NT2/D1 (cell line): Measurements from ENCODE around the gene CDH12.

Source experiments
- SUZ12 ChIP-seq: IDR thresholded peaks from 2 replicates; pipeline ENCODE4 v1.6.1; 2011; ENCODE audit not compliant: insufficient read length, insufficient read depth; ENCODE audit errors: extremely low read depth
- YY1 ChIP-seq: IDR thresholded peaks from 2 replicates; pipeline ENCODE4 v1.6.1; 2011; ENCODE audit not compliant: insufficient read length, insufficient read depth
- ZNF274 ChIP-seq: IDR thresholded peaks from 2 replicates; pipeline ENCODE4 v1.6.1; 2011; ENCODE audit warnings: mild to moderate bottlenecking, low read depth, low read length

DNA sequence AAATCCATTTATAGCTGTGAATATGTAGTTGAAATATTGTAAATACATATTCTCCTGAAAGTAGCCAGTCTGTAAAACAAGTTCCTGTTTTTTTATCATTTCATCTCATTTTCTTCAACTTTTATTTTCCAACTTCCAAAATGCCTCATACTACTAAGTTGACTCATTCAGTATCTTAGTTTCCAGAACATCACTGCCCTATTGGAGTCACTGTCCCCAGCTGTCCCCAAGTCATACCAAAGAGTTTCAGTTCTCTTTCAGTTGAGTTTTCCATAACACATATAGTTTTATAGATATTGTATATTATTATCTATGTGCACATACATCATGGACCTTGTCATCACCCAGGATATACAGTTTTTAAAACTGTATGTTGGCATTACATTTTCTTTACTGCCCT is 261.7 kb downstream of the CDH12 start:
- no peak for TF ChIP-seq ZNF274
- no peak for TF ChIP-seq YY1
- no peak for TF ChIP-seq SUZ12
